ENCODE data around the gene VDR.
A peak's percentile ranks its signal among the peaks of the same experiment; 100 is the strongest.
"Not testable (repeated sequence)": the region's sequence is repeated elsewhere in the genome, so short reads cannot be mapped to it uniquely, and the experiment has no call there.

VDR gene

GRCh38 chr12:47816403-47817271 is 88.2 kb downstream of the VDR start:
- DNase-seq (ENCODE audit: low read depth in 2 of 3, low spot score in 1 of 3), result no peak

- DNase-seq (ENCODE audit: low read depth in 2 of 3, low spot score in 1 of 3), result not testable (repeated sequence)
These were observed 89.3 kb downstream of the VDR start for GRCh38 chr12:47815447-47815846.

- no peak for DNase-seq (ENCODE audit: low read depth in 2 of 3, low spot score in 1 of 3)
These were observed 90.1 kb downstream of the VDR start for GRCh38 chr12:47814539-47815170.

- DNase-seq (ENCODE audit: low read depth in 2 of 3, low spot score in 1 of 3), result no peak
These were observed 91.1 kb downstream of the VDR start for GRCh38 chr12:47813511-47814196.

GRCh38 chr12:47812797-47813510 is 91.8 kb downstream of the VDR start:
- DNase-seq (ENCODE audit: low read depth in 2 of 3, low spot score in 1 of 3), result peak; percentile 90 to 93 (median 91)

- DNase-seq (ENCODE audit: low read depth in 2 of 3, low spot score in 1 of 3), result no peak
These were observed 93.0 kb downstream of the VDR start for GRCh38 chr12:47811581-47812484.

- no peak for DNase-seq (ENCODE audit: low read depth in 2 of 3, low spot score in 1 of 3)
These were observed 93.8 kb downstream of the VDR start for GRCh38 chr12:47811072-47811396.

GRCh38 chr12:47809518-47809917 is 95.3 kb downstream of the VDR start:
- not testable (repeated sequence) for DNase-seq (ENCODE audit: low read depth in 2 of 3, low spot score in 1 of 3)

GRCh38 chr12:47808574-47809365 is 96.0 kb downstream of the VDR start:
- no peak for DNase-seq (ENCODE audit: low read depth in 2 of 3, low spot score in 1 of 3)

GRCh38 chr12:47808050-47808449 is 96.7 kb downstream of the VDR start:
- DNase-seq (ENCODE audit: low read depth in 2 of 3, low spot score in 1 of 3), result peak; percentile 70 to 73 (median 73)

GRCh38 chr12:47807338-47807737 is 97.5 kb downstream of the VDR start:
- no peak for DNase-seq (ENCODE audit: low read depth in 2 of 3, low spot score in 1 of 3)

- DNase-seq (ENCODE audit: low read depth in 2 of 3, low spot score in 1 of 3), result no peak
These were observed 99.4 kb downstream of the VDR start for GRCh38 chr12:47805417-47805816.

GRCh38 chr12:47804171-47804570 is 100.6 kb downstream of the VDR start:
- DNase-seq (ENCODE audit: low read depth in 2 of 3, low spot score in 1 of 3), result no peak

- DNase-seq (ENCODE audit: low read depth in 2 of 3, low spot score in 1 of 3), result no peak
These were observed 101.5 kb downstream of the VDR start for GRCh38 chr12:47803191-47803875.

GRCh38 chr12:47802312-47802711 is 102.5 kb downstream of the VDR start:
- no peak for DNase-seq (ENCODE audit: low read depth in 2 of 3, low spot score in 1 of 3)

- no peak for DNase-seq (ENCODE audit: low read depth in 2 of 3, low spot score in 1 of 3)
These were observed 102.9 kb downstream of the VDR start for GRCh38 chr12:47801904-47802246.

- DNase-seq (ENCODE audit: low read depth in 2 of 3, low spot score in 1 of 3), result no peak
These were observed 103.5 kb downstream of the VDR start for GRCh38 chr12:47801170-47801903.

GRCh38 chr12:47800582-47800981 is 104.2 kb downstream of the VDR start:
- no peak for DNase-seq (ENCODE audit: low read depth in 2 of 3, low spot score in 1 of 3)

All from stimulated activated CD4-positive, alpha-beta T cell treated with anti-CD3 and anti-CD28 coated beads, Interleukin-12 subunit alpha, Interleukin-12 subunit beta, amount 100 ng/mL, for 48 hours (primary cell).